SK-N-SH (cell line): ENCODE measurements around the gene TPM3. TPM values are rescaled to one million over a fixed set of nuclear protein-coding genes. Genes with fewer than 3 reads are reported as not detected.

Experiments
- CTCF ChIA-PET: fragments of 300-600, 350-600 bp; formaldehyde crosslinking; extraction: SDS; loops from one replicate; lab custom pipeline; 2021; lab: Yijun Ruan, JAX
- POLR2A ChIA-PET: fragments of 350-600 bp; sonication (Branson Sonifier 250); formaldehyde crosslinking; extraction: SDS; loops from one replicate; lab custom pipeline; 2020; ENCODE audit warnings: antibody characterized with exemption, inconsistent platforms; lab: Yijun Ruan, JAX
- DNase-seq: peaks from one replicate; pipeline ENCODE4 v3.0.0; 2012
- H2AFZ ChIP-seq: fragments of 200-600 bp; sonication (generic); 2 replicates; pipeline ENCODE4 v1.8.1; 2016; ENCODE audit warnings: antibody characterized with exemption, mild to moderate bottlenecking, low read depth
- H3F3A ChIP-seq: fragments of 200-600 bp; sonication (generic); replicated peaks from 2 replicates; pipeline ENCODE3; 2016; ENCODE audit warnings: antibody characterized with exemption, mild to moderate bottlenecking; ENCODE audit not compliant: insufficient read depth
- H3K27ac ChIP-seq, 2 experiments: fragments of 200-500 bp in 1 of 2; fragments of 200-600 bp in 1 of 2; sonication (Bioruptor generic) in 1 of 2; sonication (generic), shearing (Covaris generic) in 1 of 2; 2 replicates each; pipeline versions ENCODE4 v1.5.1 to v1.6.1; 2014 to 2016; ENCODE audit warnings: low read depth in 2 of 2, inconsistent platforms in 1 of 2, low read length in 1 of 2, mild to moderate bottlenecking in 1 of 2, mixed read lengths in 1 of 2
- H3K27me3 ChIP-seq: fragments of 200-600 bp; sonication (generic), shearing (Covaris generic); 2 replicates; pipeline ENCODE4 v1.6.1; 2016; ENCODE audit warnings: mixed run types; ENCODE audit not compliant: insufficient read depth
- H3K36me3 ChIP-seq, 2 experiments: fragments of 200-500 bp in 1 of 2; fragments of 200-600 bp in 1 of 2; sonication (Bioruptor generic) in 1 of 2; sonication (generic) in 1 of 2; replicated peaks in 1 of 2; 2 replicates each; pipeline versions ENCODE3 to v1.5.1; 2014 to 2016; ENCODE audit warnings: low read length in 1 of 2, mild to moderate bottlenecking in 1 of 2; ENCODE audit not compliant: insufficient read depth in 2 of 2, control insufficient read depth in 1 of 2
- H3K4me1 ChIP-seq, 2 experiments: fragments of 200-500 bp in 1 of 2; fragments of 200-600 bp in 1 of 2; sonication (Bioruptor generic) in 1 of 2; sonication (generic), shearing (Covaris generic) in 1 of 2; 2 replicates each; pipeline versions ENCODE4 v1.5.1 to v1.6.1; 2014 to 2016; ENCODE audit warnings: low read depth in 1 of 2, low read length in 1 of 2, mixed run types in 1 of 2; ENCODE audit not compliant: insufficient read depth in 2 of 2, control insufficient read depth in 1 of 2
- H3K4me2 ChIP-seq: fragments of 200-600 bp; sonication (generic), shearing (Covaris generic); 2 replicates; pipeline ENCODE4 v1.6.1; 2017; ENCODE audit warnings: mixed run types
- H3K4me3 ChIP-seq, 2 experiments: fragments of 200-500 bp in 1 of 2; fragments of 200-600 bp in 1 of 2; sonication (Bioruptor generic) in 1 of 2; sonication (generic), shearing (Covaris generic) in 1 of 2; 2 replicates each; pipeline versions ENCODE4 v1.5.1 to v1.8.1; 2014 to 2016; ENCODE audit warnings: low read depth in 2 of 2, inconsistent platforms in 1 of 2, low read length in 1 of 2, mild to moderate bottlenecking in 1 of 2, mixed read lengths in 1 of 2, moderate library complexity in 1 of 2
- H3K79me2 ChIP-seq: fragments of 200-600 bp; sonication (generic); 2 replicates; pipeline ENCODE4 v1.8.1; 2017; ENCODE audit warnings: mild to moderate bottlenecking; ENCODE audit not compliant: insufficient read depth
- H3K9ac ChIP-seq: fragments of 200-600 bp; sonication (generic); 2 replicates; pipeline ENCODE4 v1.6.1; 2017; ENCODE audit warnings: mixed run types
- H3K9me2 ChIP-seq: fragments of 200-600 bp; sonication (generic); 2 replicates; pipeline ENCODE4 v1.6.1; 2017; ENCODE audit warnings: mixed run types
- H3K9me3 ChIP-seq: fragments of 200-600 bp; sonication (generic); 2 replicates; pipeline ENCODE4 v1.6.1; 2017; ENCODE audit warnings: mixed run types, mild to moderate bottlenecking, moderate library complexity
- H4K20me1 ChIP-seq: fragments of 200-600 bp; sonication (generic); 2 replicates; pipeline ENCODE4 v1.6.1; 2017; ENCODE audit warnings: mild to moderate bottlenecking, mixed run types; ENCODE audit not compliant: insufficient read depth
- CTCF ChIP-seq: fragments of 200-600 bp; sonication (generic); IDR thresholded peaks from 2 replicates; pipeline ENCODE4 v1.6.1; 2017; ENCODE audit warnings: antibody characterized with exemption, mild to moderate bottlenecking, moderate library complexity
- EP300 ChIP-seq, 2 experiments: IDR thresholded peaks; 2 replicates each; pipeline versions ENCODE4 v1.4.0 to v1.6.1; 2012; ENCODE audit warnings: borderline replicate concordance in 1 of 2, low read depth in 1 of 2, low read length in 1 of 2
- FOXJ3 ChIP-seq: sonication (generic); formaldehyde crosslinking; IDR thresholded peaks from 2 replicates; pipeline ENCODE4 v1.5.1; 2020; ENCODE audit warnings: mild to moderate bottlenecking, missing genetic modification reagents
- IRF3 ChIP-seq: fragments of 150-350 bp; IDR thresholded peaks from 2 replicates; pipeline ENCODE4 v1.6.1; 2016; ENCODE audit warnings: mild to moderate bottlenecking, low read depth, low read length
- MAX ChIP-seq: IDR thresholded peaks from 2 replicates; pipeline ENCODE4 v1.4.0; 2012; ENCODE audit warnings: low read depth
- MEF2A ChIP-seq: IDR thresholded peaks from 2 replicates; pipeline ENCODE4 v1.4.0; 2012; ENCODE audit warnings: low read depth, borderline replicate concordance
- NFIC ChIP-seq: IDR thresholded peaks from 2 replicates; pipeline ENCODE4 v1.4.0; 2012; ENCODE audit warnings: borderline replicate concordance
- NRF1 ChIP-seq: IDR thresholded peaks from 2 replicates; pipeline ENCODE4 v1.6.1; 2012; ENCODE audit warnings: low read depth, mild to moderate bottlenecking, low read length
- PBX3 ChIP-seq: IDR thresholded peaks from 2 replicates; pipeline ENCODE4; 2012
- RAD21 ChIP-seq: IDR thresholded peaks from 2 replicates; pipeline ENCODE4 v1.6.1; 2012; ENCODE audit warnings: mild to moderate bottlenecking, low read length
- RCOR1 ChIP-seq: fragments of 150-350 bp; IDR thresholded peaks from 2 replicates; pipeline ENCODE4 v1.6.1; 2017; ENCODE audit warnings: antibody characterized with exemption, low read length
- RXRA ChIP-seq: IDR thresholded peaks from 2 replicates; pipeline ENCODE4 v1.4.0; 2012; ENCODE audit warnings: low read depth, mild to moderate bottlenecking, borderline replicate concordance
- TAF1 ChIP-seq: IDR thresholded peaks from 2 replicates; pipeline ENCODE4 v1.6.1; 2012; ENCODE audit warnings: low read depth, mild to moderate bottlenecking, low read length, moderate library complexity, borderline replicate concordance
- TCF12 ChIP-seq: IDR thresholded peaks from 2 replicates; pipeline ENCODE4 v1.4.0; 2012
- USF1 ChIP-seq: IDR thresholded peaks from 2 replicates; pipeline ENCODE4 v1.4.0; 2012; ENCODE audit warnings: low read depth, borderline replicate concordance
- USF2 ChIP-seq: fragments of 150-350 bp; IDR thresholded peaks from 2 replicates; pipeline ENCODE4 v1.6.1; 2017; ENCODE audit warnings: antibody characterized with exemption, low read length, low read depth, borderline replicate concordance
- YY1 ChIP-seq: IDR thresholded peaks from 2 replicates; pipeline ENCODE4 v1.4.0; 2012; ENCODE audit warnings: low read depth, mild to moderate bottlenecking
- WGBS: methylation state at CpG from one replicate; pipeline ENCODE4 v1.1.6; 2017; ENCODE audit warnings: low lambda C conversion rate; 5-methylcytosine and 5-hydroxymethylcytosine counted together
- polyA plus RNA-seq, 3 experiments: library from polyadenylated mRNA; depleted of rRNA; stranded (reverse); fragments of >200 nt; gene quantifications; 2 replicates each; pipeline ENCODE4 v1.2.3, GENCODE V29; 2012

Gene TPM3
- polyA plus RNA-seq, 1 of the 3 experiments (the other 2 are of a cell fraction), result 324 TPM

- no peak for TF ChIP-seq RXRA
- TF ChIP-seq RCOR1, result no peak
- no peak for TF ChIP-seq TAF1
These were observed 49.5 kb downstream of the TPM3 start (continued) for GRCh38 chr1:154142358-154142757.

GRCh38 chr1:154141240-154141639 lies 50.7 kb downstream of the TPM3 start:
- no peak for DNase-seq
- H4K20me1 ChIP-seq, result no peaks in the 10 kb centered on the region
- H3K9ac ChIP-seq, result no peak overlapping the region
- no peaks in the 10 kb centered on the region for H3K9me3 ChIP-seq
- H3K9me2 ChIP-seq, result no peaks in the 10 kb centered on the region
- no peaks in the 10 kb centered on the region for H3K36me3 ChIP-seq
- no peaks in the 10 kb centered on the region for H3F3A ChIP-seq
- H2AFZ ChIP-seq, result no peak overlapping the region
- H3K27me3 ChIP-seq, result no peaks in the 10 kb centered on the region
- H3K27ac ChIP-seq, result no peak overlapping the region
- H3K4me1 ChIP-seq, result peaks cover 0 to 5% of the 10 kb centered on the region in 2 experiments; a peak in 1 of 4 replicates
- WGBS, result 32% methylated on average over 3 of the region's 3 CpGs
- peak; percentile 67 for TF ChIP-seq PBX3
- peak; percentile 45; the same call in 1 of the 2 replicates for TF ChIP-seq NFIC
- no peak for TF ChIP-seq TCF12
- TF ChIP-seq IRF3, result no peak
- TF ChIP-seq RAD21, result no peak
- TF ChIP-seq YY1, result no peak
- no peak for TF ChIP-seq NRF1
- TF ChIP-seq MEF2A, result no peak
- H3K79me2 ChIP-seq, result no peaks in the 10 kb centered on the region
- H3K4me3 ChIP-seq, result no peak overlapping the region
- ChIA-PET POLR2A (no interaction called here), CTCF (no interaction called here)
- H3K4me2 ChIP-seq, result no peak overlapping the region

- Histone ChIP-seq H3K9me2 (no peaks in the 10 kb centered on the region), H3K4me2 (no peak overlapping the region)
- no peak for TF ChIP-seq RCOR1
- no peak for TF ChIP-seq FOXJ3 (CRISPR knock-in tag)
- TF ChIP-seq TAF1, result no peak
- TF ChIP-seq RAD21, result no peak
- no peak for TF ChIP-seq USF2
- no peak for TF ChIP-seq NRF1
- TF ChIP-seq USF1, result no peak
- no peak for TF ChIP-seq MAX
- TF ChIP-seq CTCF, result no peak
- no peak for TF ChIP-seq EP300 (IDR thresholded peaks at IDR 0.05; ENCODE audit: borderline replicate concordance in 1 of 2, low read depth in 1 of 2, low read length in 1 of 2)
- TF ChIP-seq, all 33 proteins: peak for 0
- H3K79me2 ChIP-seq, result no peaks in the 10 kb centered on the region
- H4K20me1 ChIP-seq, result no peaks in the 10 kb centered on the region
- peaks cover 0 to 5% of the 10 kb centered on the region in 2 experiments; a peak in 1 of 4 replicates for H3K4me1 ChIP-seq
- POLR2A ChIA-PET, result no interaction called here
- 63% methylated on average over 3 of the region's 3 CpGs for WGBS
- H3K27ac ChIP-seq, result no peak overlapping the region
- H3K36me3 ChIP-seq, result no peaks in the 10 kb centered on the region
- H3K4me3 ChIP-seq, result no peak overlapping the region
- no peaks in the 10 kb centered on the region for H3K9me3 ChIP-seq
- H2AFZ ChIP-seq, result no peak overlapping the region
- no peaks in the 10 kb centered on the region for H3K27me3 ChIP-seq
- no peak overlapping the region for H3K9ac ChIP-seq
- CTCF ChIA-PET, result interaction anchor here (1.2 kb wide), 1 partner anchor 186 kb away, joined by 3 read pairs; no protein-coding TSS in a partner anchor
- no peaks in the 10 kb centered on the region for H3F3A ChIP-seq
- DNase-seq, result no peak
These were observed 54.0 kb downstream of the TPM3 start for GRCh38 chr1:154137888-154138287.
